IPS DF 19.7 (cell line): Measurements from ENCODE around the gene SSH2.

Experiments
- DNase-seq: peaks from one replicate; pipeline ENCODE4 v3.0.0-alpha.2; 2013; ENCODE audit warnings: low read depth, low spot score

The SSH2 gene

DNA sequence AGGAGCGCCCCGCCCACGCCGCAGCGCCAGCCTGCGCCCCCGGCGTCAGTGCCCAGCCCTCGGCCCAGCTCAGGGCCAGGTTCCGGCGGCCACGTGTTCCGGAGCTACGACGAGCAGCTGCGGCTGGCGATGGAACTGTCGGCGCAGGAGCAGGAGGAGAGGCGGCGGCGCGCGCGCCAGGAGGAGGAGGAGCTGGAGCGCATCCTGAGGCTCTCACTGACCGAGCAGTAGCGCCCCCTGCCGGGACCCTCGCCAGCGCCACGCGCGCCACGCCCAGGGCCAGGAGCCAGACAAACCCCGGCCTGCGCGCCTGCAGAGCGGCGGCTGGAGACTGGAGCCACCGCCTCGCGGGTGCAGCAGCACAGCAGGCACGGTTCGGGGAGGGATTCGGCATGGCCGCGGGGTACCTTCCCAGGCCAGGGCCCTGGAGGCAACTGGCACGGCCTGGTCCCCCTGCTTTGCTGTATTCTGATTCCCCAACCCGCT lies 316.6 kb downstream of the SSH2 start:
- no peak for DNase-seq

DNA sequence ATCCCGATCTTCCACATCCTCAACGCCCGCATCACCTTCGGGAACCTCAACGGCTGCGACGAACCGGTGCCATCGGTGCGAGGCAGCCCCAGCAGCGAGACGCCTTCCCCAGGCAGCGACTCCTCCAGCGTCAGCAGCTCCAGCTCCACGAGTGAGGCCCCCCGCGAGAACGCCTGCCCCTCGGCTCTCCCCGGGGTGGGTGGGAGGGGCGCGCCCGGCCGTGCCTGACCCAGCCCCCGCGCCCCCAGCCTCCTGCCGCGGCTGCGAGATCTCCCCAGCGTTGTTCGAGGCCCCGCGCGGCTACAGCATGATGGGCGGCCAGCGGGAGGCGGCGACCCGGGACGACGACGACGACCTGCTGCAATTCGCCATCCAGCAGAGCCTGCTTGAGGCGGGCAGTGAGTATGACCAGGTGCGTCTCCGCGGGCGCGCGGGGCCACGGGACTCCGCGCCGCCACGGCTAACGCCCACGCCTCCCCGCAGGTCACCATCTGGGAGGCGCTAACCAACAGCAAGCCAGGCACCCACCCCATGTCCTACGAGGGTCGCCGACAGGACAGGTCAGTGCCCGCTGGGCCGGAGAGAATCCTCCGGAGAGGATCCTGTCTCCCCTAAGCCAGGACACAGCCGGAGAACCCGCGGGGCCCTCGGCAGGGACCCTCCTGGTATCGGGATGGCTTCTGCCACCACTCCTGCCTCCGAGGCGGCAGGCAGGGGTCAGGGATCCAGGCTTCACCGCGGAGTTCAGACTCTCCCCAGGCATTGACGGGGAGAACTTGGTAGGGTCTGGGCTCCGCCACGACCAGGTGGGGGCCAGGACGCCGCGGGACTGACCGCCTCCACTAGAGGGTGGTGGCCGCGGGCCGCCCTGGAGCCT lies 317.4 kb downstream of the SSH2 start:
- DNase-seq = no peak

DNA sequence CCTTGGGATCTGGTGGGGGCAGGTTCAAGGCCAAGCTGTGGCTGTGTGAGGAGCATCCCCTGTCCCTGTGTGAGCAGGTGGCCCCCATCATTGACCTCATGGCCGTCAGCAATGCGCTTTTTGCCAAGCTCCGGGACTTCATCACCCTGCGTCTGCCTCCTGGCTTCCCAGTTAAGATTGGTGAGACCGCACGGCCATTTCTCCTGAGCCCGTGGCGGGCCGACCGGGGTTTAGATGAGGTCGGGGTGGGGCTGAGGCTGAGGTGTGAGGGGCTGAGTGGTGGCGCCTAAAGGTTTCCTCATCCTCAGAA lies 318.0 kb downstream of the SSH2 start:
- no peak for DNase-seq

DNA sequence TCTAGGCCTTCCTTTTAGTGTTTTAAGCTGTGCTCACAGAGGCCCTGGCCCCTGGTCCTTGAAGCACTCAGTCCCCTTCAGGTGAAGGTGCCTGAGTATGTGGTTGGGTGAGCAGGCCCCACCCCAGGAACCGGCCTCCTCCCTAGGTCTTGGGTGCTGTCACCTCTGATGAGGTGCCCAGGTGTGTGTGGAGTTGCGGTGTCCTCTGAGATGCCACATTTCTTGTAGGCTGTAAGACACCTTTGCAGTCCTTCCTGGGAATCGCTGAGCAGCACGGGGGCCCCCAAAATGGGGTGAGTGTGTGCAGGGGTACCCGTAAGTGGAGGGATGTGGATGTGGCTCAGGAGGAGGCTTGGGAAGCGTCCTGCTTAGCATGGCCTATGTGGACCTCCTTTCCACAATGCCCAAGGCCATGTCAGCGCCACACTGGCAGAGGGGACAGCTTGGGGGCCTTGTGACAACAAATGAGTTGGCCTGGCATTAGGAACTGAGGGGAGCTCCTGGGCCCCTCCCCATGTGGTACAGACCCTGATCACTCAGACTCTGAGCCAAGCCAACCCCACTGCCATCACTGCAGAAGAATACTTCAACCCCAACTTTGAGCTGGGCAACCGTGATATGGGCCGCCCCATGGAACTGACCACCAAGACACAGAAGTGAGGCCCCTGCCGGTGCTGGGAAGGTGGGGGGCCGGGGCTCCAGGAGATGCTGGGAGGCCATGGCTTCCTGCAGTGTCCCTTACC lies 318.5 kb downstream of the SSH2 start:
- no peak for DNase-seq

DNA sequence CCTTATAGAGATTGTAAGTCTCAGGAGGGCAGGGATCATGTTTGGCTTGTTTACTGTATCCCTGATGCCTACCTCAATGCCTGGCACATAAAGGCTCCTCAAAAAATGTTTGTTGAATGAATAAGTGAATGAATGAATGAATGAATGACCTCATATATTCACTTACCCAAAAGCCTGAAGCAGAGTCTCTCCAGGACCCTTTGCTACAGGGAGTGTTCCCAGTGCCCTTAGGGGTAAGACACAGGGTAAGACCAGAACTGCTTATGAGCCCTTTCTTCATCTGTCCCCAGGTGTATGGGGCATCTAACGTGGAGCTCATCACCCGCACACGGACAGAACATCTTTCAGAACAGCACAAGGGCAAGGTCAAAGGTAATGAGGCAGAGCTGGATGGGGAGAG lies 319.6 kb downstream of the SSH2 start:
- DNase-seq = no peak

DNA sequence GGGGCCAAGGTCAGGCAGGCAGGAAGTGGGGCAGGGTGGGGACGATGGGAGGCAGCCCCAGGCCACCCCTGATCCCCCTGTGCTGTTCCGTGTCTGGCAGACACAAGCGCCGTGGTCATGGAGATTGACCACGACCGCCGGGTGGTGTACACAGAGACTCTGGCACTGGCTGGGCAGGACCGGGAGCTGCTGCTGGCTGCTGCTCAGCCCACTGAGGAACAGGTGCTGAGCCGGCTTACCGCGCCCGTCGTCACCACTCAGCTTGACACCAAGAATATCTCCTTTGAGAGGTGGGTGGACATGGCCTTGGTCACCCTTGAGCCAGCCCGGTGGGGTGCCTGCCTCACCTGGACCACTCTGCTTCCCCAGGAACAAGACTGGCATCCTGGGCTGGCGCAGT lies 321.0 kb downstream of the SSH2 start:
- no peak for DNase-seq

DNA sequence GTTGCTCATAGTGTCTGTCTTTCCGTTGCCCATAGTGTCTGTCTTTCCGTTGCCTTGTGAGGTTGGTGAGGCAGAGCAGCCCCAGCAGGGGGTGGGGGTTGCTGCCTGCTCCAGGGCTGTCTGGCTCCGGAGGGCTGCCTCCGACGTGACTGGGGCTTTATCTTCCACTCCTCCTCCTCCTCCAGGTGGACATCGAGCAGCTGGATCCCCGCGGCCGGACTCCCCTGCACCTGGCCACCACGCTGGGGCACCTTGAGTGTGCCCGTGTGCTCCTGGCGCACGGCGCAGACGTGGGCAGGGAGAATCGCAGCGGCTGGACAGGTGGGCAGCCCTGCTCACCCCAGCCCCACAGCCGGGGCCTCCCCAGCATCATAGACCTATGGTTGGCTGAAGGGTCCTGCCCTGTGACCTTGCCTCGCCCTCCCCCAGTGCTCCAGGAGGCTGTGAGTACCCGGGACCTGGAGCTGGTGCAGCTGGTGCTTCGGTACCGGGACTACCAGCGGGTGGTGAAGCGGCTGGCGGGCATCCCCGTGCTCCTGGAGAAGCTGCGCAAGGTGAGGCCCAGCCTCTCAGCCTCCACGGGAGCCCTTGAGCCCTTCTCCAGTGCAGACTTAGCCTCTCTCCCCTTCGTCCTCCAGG lies 322.4 kb downstream of the SSH2 start:
- no peak for DNase-seq

DNA sequence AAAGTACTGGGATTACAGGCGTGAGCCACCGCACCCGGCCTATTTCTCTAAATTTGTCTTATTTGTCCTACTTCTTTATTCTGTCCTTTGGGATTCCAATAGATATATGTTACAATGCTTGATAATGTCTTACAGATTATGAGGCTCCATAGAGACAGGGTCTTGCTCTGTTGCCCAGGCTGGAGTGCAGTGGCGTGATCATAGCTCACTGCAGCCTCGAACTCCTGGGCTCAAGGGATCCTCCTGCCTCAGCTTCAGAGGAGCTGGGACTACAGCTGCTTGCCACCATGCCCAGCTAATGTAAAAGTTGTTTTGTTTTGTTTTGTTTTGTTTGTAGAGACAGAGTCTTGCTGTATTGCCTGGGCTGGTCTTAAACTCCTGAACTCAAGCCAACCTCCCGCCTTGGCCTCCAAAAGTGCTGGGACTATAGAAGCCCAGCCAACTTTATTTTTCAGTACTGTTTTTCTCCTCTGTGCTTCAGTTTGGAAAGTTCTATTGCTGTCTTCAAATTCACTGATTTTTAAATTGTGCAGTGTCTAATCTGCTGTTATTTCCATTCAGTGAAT lies 326.8 kb downstream of the SSH2 start:
- no peak for DNase-seq

DNA sequence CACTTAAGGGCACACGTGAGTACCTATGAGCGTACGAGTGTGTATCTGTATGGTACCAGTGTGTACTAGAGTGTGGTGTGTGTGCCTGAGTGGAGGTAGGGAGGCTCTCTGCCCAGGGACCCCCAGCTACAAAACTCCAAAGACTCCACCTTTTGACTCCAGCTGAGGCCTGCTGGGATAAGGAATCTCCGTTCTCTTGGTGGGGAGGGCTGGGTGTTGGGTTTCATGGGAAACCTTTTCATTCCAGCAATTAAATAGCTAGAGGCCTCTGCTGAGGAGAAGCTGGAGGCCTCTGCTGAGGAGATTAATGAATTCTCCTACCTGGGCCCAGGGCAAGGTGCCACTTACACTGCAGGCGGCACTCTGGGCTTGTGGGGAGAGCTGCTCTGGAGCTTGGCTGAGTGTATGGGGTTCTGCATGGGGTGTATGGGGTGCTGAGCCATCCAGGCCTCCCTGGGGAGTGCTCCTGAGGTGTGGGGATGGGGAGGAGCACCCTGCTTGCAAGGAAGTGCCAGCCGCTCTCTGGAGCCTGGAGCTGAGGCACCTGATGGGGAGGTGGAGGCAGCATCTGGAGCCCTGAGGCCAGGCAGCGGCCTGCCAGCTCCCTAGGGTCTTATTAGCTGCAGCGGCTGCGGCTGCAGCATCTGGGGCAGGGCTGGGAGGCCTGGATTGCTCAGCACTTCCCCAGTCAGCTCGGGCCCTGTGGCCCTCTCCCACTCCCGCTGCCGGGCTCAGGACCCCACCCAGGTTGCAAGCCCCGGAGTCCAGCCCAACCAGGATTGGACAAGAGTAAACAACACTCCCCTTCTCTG lies 332.5 kb downstream of the SSH2 start:
- no peak for DNase-seq

DNA sequence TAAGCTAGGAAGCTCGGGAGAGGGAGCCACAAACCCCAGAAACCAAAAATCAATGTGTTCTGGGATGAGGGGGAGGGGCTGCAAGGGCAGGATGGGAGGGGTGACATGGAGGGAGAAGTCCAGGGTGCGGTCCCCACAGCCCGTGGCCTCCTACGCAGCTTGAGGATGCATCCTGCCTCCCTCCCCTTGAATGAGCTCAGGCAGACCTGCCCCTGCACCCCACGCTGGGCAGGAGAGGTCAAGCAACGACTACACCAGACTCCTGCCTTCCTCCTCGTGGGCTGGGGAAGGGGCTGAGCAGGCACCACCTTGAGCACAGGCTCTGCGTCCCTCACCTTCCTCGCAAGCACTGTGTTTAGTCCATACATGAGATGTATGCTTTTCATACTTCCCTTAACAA lies 333.2 kb downstream of the SSH2 start:
- DNase-seq = no peak

DNA sequence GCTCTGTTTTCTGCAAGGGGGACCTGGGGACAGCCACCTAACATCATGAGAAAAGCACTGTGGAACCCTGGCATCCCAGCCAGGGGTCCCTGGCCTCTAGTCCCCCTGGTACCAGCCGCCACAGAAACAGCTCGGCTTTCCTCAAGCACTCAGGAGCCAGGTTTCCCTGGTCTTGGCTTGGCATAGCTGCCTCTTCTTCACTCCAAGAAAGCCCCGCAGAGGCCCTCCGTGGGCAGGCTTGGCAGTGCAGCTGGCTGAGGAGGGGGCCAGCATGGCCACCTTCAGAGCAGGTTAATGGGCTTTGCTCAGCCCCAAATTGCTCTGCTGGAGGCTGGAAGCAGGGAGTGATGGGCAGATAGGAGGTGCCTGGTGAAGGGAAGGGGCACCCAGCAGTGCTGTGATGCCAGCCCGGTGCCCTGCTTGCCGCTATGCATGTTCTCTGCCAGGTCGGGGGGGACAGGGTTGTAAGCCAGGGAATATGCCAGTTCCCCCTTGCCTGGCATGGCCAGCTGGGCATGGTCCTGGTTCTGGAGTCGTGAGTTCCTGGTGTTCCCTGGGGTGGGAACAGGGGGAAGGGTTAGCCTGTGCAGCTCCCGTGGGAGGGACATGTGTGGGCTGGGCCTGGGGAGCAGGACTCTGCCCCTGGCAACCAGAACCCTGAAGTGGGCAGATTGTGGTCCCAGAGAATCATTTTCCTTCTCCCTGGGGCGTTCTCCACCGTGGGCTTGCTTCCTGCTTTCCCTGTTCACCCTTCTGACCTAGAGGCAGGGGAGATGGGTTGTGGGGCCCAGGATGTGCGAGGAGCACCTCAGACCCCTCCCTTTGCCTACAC lies 333.9 kb downstream of the SSH2 start:
- no peak for DNase-seq

DNA sequence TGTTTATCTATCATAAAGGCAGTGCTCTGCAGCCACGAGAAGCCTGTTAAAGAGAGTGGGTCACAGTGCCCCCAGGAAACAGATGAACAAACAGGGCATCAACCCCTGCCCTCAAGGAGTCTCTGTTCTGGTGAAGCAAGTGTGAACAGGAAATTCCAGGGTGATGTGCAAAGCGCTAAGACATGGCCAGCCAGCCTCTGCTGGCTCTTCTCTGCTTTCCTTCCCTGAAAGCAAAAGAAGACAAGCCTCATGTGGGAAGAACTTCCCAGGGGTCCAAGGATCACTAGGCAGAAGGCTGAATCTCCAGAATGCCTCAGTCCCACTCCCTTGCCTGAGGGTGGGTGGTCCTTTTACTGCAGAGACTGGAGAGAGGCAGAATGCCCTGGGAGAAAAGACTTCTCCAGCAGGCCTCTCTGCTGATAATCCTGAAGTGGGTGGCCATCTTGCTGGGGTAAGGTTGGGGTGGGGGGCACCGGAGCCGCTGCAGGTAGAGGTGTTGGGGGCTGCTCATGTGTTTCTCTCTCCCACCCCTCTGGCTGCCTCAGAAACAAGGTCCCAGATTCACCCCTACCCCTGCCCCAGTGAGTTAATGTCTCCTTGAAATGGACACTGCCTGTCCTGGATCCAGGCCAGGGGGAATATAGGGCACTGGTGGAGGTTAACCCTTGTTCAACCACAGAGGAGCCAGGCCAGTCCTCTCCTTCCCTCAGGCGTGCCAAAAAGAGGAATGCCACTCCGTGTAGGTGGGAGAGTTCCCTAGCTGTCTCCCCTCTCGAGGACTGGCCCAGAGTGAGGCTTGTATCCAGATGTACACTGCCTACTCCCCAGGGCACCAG lies 334.7 kb downstream of the SSH2 start:
- DNase-seq = no peak

DNA sequence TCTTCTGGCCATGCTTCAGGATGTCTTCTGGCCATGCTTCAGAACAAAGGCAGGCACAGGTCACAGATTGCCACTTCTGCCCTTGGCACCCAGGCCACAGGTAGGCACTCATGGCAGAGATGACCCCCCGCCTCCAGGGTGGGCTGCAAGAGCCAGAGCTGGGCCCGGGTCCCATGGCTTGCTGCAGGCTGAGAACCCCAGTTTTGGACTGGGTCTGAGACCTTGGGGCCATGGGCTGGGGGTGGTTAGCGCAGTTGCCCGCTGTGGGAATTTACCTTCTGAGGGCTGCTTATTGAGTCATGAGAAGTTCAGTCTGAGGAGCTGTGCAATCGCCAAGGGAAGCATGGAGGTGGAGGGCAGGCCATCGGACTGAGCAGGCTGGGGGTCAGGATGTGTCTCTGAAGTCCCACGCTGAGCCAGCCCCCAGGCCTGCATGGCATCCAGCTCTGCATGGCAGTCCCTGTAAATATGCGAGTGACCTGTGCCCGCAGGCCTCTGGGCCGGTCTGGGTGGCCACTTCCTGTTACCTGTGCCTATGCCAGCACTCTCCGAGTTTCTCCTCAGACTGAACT lies 335.4 kb downstream of the SSH2 start:
- DNase-seq = no peak

DNA sequence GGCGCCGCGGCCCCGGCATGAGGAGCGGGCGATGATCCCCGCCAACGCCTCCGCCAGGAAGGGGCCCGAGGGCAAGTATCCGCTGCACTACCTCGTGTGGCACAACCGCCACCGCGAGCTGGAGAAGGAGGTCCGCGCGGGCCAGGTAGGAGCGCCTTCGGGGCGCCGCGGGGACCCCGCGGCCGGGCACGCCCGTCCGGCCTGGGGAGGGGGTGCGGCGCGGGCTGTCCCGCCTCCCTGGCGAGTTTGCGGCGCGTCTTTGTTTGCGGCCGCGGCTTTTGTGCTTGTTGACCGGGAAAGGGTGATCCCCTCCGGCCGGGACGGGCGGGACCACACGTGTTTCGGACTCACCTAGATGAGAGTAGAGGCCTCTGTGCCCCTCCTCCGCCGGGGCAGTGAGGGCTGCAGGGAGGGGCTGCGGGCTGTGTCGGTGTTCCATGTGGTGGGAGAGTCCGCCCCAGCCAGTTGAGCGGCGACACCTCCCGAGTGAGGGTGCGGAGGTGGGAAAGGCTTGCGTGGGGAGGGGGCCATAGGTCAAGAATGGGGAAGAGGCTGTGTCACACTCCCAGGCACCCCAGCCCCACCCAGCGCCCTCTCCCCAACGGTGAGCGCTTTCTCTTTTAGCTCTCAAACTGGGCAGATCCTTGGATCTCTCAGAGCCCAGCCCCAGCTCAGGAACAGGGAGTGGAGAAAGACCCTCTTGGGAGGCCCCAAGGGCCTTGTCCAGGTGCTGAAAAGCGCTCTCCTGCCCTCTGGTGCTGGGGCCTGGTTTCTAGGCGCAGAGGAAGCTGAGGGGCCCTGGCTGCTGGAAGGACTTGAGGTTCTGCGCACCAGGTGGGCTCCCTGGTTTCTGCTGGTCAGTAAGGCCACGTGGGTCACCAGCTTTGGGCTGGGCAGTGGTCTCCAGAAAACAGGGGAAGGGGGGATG lies 336.2 kb downstream of the SSH2 start:
- no peak for DNase-seq

DNA sequence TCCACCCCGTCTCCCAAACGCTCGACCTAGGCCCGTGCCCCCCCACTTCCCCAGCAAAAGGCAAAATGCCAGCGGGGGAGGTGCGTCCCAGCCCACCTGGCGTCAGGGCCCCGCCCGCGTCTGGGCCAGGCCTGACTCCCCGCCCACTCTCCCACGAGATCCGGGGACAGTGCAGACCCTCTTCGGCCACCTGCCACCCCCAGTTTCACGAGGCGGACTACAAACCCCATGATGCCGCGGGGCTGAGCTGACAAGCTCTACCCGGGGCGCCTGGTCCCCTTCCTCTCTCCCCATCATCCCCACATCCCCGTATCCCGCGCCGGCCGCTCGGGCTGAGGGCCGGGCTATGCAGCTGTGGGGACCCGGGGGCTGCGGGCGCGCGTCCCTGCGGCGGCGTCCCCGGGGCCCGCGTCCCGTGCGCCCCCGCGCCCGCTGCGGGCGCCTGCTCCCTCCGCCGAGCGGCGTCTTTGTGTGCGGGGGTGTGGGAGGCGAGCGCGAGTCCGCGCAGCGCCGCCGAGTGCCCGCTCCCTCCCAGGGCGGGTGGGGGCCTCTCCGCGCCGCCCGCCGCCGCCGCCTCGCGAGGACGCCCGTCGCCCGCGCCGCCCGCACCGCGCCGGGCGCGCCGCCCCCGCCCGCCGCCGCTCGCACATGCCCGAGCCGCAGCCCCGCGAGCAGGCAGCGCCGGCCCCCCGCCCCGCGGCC lies 337.0 kb downstream of the SSH2 start, which contains the start of gene ANKRD13B:
Gene ANKRD13B, plus strand, starts transcription at position 283 of the 702 bp plus-strand sequence. CDS start 490 bp downstream, outside the sequence.
- no peak for DNase-seq

DNA sequence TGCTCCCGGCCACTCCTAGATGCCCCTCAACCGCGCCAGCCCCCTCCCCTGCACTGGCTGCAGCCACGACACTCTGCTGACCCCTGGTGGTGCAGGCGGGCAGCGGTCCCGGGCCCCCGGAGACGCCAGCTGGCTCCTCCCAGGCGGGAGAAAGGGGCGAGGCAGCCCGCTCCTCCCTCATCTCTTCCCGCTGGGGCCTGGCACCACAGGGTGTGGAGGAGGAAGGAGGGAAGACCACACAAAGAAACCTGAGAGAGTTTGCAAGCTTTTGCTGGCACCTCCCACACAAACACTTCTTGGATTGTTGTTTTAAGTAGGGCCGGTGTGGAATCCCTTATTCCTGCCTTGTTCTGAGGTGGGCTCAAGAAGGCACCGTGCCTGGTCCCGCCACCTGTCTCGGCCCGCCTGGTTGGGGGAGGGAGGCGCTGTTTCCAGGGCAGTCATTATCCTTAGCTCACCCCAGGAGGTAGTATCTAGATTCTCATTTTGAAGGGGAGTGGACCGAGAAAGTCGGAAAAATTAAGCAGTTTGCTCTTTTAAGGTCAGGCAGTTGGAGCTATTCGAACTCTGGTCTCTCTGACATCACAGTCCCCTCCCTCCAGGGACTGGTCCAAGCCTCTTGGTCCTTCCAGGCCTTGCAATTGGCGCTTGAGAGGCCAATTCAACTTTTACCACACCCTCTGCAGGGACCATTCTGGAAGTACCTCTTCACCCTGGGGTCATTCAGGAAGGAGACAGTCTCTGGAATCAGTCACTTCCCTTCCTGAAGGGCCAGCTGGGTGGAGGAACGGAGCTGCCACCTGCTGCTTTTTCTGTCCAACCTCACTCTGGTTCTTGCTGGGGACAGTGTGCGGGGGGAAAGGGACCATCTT lies 338.1 kb downstream of the SSH2 start:
- no peak for DNase-seq
